Skeletal muscle cell (primary cell): ENCODE data around the gene RAB11FIP3.
"Not testable (repeated sequence)": the region's sequence is repeated elsewhere in the genome, so short reads cannot be mapped to it uniquely, and the experiment has no call there.

Source experiments
- DNase-seq: peaks from one replicate; pipeline ENCODE4 v3.0.0-alpha.2; 2010; ENCODE audit warnings: low read depth
- H3K4me3 ChIP-seq: 2 replicates; pipeline ENCODE4 v1.5.1; 2011; ENCODE audit warnings: low read depth, mild to moderate bottlenecking, control low read depth, low read length, moderate library complexity

The RAB11FIP3 gene

GRCh38 chr16:411576-412265 is 13.7 kb upstream of the RAB11FIP3 start:
- DNase-seq: no peak

GRCh38 chr16:414395-415169 is 10.9 kb upstream of the RAB11FIP3 start:
- no peak overlapping the region for H3K4me3 ChIP-seq
- no peak for DNase-seq

More at GRCh38 chr16:411576-412265, 13.7 kb upstream of the RAB11FIP3 start:
- H3K4me3 ChIP-seq: no peak overlapping the region

GRCh38 chr16:415170-415498 is 10.3 kb upstream of the RAB11FIP3 start:
- DNase-seq, H3K4me3 ChIP-seq: not testable (repeated sequence)

GRCh38 chr16:422179-422578 is 3.3 kb upstream of the RAB11FIP3 start:
- not testable (repeated sequence) for DNase-seq, H3K4me3 ChIP-seq

GRCh38 chr16:424033-424622 is 1.3 kb upstream of the RAB11FIP3 start:
- H3K4me3 ChIP-seq: peak overlapping the region; percentile 74
- DNase-seq: peak; percentile 88

GRCh38 chr16:424623-425081 is 797 bp upstream of the RAB11FIP3 start:
- H3K4me3 ChIP-seq: peak overlapping the region; percentile 74
- DNase-seq: no peak

GRCh38 chr16:425740-426114 is 278 bp downstream of the RAB11FIP3 start:
- peak overlapping the region; percentile 74 for H3K4me3 ChIP-seq
- DNase-seq: no peak

- peak overlapping the region; percentile 74 for H3K4me3 ChIP-seq
- DNase-seq: no peak
These were observed 861 bp downstream of the RAB11FIP3 start for GRCh38 chr16:426115-426905.

GRCh38 chr16:426906-427249 is 1.4 kb downstream of the RAB11FIP3 start:
- peak overlapping the region; percentile 74 for H3K4me3 ChIP-seq
- no peak for DNase-seq

GRCh38 chr16:427250-427649 is 1.8 kb downstream of the RAB11FIP3 start:
- peak overlapping the region; percentile 74 for H3K4me3 ChIP-seq
- no peak for DNase-seq

- DNase-seq: no peak
- no peak overlapping the region for H3K4me3 ChIP-seq
These were observed 5.5 kb downstream of the RAB11FIP3 start for GRCh38 chr16:430904-431303.

GRCh38 chr16:440627-441026 is 15.2 kb downstream of the RAB11FIP3 start:
- peak; percentile 48 for DNase-seq
- H3K4me3 ChIP-seq: no peak overlapping the region

GRCh38 chr16:441447-441846 is 16.0 kb downstream of the RAB11FIP3 start:
- H3K4me3 ChIP-seq: no peak overlapping the region
- no peak for DNase-seq

GRCh38 chr16:442976-443375 is 17.5 kb downstream of the RAB11FIP3 start:
- DNase-seq: no peak
- H3K4me3 ChIP-seq: no peak overlapping the region

GRCh38 chr16:444027-444426 is 18.6 kb downstream of the RAB11FIP3 start:
- no peak for DNase-seq
- H3K4me3 ChIP-seq: no peak overlapping the region

GRCh38 chr16:445566-445965 is 20.1 kb downstream of the RAB11FIP3 start:
- DNase-seq: no peak
- H3K4me3 ChIP-seq: no peak overlapping the region

- DNase-seq: no peak
- H3K4me3 ChIP-seq: no peak overlapping the region
These were observed 24.9 kb downstream of the RAB11FIP3 start for GRCh38 chr16:450385-450784.

- no peak for DNase-seq
- H3K4me3 ChIP-seq: no peak overlapping the region
These were observed 25.5 kb downstream of the RAB11FIP3 start for GRCh38 chr16:450785-451512.

GRCh38 chr16:454397-454940 is 29.0 kb downstream of the RAB11FIP3 start:
- H3K4me3 ChIP-seq: no peak overlapping the region
- no peak for DNase-seq
